ENCODE measurements around the gene SORCS2. TPM values are rescaled to one million over a fixed set of nuclear protein-coding genes. Genes with fewer than 3 reads are reported as not detected.

Gene SORCS2
- total RNA-seq, 1 experiment from 2014 or later: not detected

GRCh38 chr4:7767526-7767925 lies 575.2 kb downstream of the SORCS2 start:
- Mint-ChIP-seq H3K36me3 (ENCODE audit: insufficient read depth, unreplicated experiment) (peaks cover 47% of the 10 kb centered on the region), H3K27ac (ENCODE audit: low read depth, unreplicated experiment) (no peak overlapping the region), H3K9me3 (ENCODE audit: unreplicated experiment) (no peaks in the 10 kb centered on the region), H3K27me3 (ENCODE audit: insufficient read depth, unreplicated experiment) (no peaks in the 10 kb centered on the region), H3K4me1 (ENCODE audit: insufficient read depth, unreplicated experiment) (no peaks in the 10 kb centered on the region), H3K4me3 (ENCODE audit: unreplicated experiment) (no peak overlapping the region)
- ChIA-PET POLR2A (interaction anchor here (0.6 kb wide), 1 partner anchor 155 kb away, joined by 4 read pairs; no protein-coding TSS in a partner anchor), CTCF (interaction anchor here (1.5 kb wide), 1 partner anchor 35 kb away, joined by 6 read pairs; no protein-coding TSS in a partner anchor)
- no peak for TF ChIP-seq CTCF (IDR thresholded peaks at IDR 0.05; ENCODE audit: unreplicated experiment)
- intact Hi-C loops (cut with micrococcal nuclease): no loop called here
- BruUV-seq (replicated peaks): no TSS peak
- DNase-seq (ENCODE audit: unreplicated experiment): no peak

- Mint-ChIP-seq H3K27ac (ENCODE audit: low read depth, unreplicated experiment) (no peak overlapping the region), H3K9me3 (ENCODE audit: unreplicated experiment) (no peaks in the 10 kb centered on the region), H3K4me3 (ENCODE audit: unreplicated experiment) (no peak overlapping the region), H3K36me3 (ENCODE audit: insufficient read depth, unreplicated experiment) (peaks cover 51% of the 10 kb centered on the region), H3K27me3 (ENCODE audit: insufficient read depth, unreplicated experiment) (no peaks in the 10 kb centered on the region), H3K4me1 (ENCODE audit: insufficient read depth, unreplicated experiment) (no peaks in the 10 kb centered on the region)
- intact Hi-C loops (cut with micrococcal nuclease): no loop called here
- DNase-seq (ENCODE audit: unreplicated experiment): no peak
- POLR2A ChIA-PET: interaction anchor here (0.6 kb wide), 1 partner anchor 155 kb away, joined by 4 read pairs; no protein-coding TSS in a partner anchor
- CTCF ChIA-PET: interaction anchor here (1.5 kb wide), 1 partner anchor 35 kb away, joined by 6 read pairs; no protein-coding TSS in a partner anchor
- no TSS peak for BruUV-seq (replicated peaks)
- no peak for TF ChIP-seq CTCF (IDR thresholded peaks at IDR 0.05; ENCODE audit: unreplicated experiment)
These were observed 575.6 kb downstream of the SORCS2 start for GRCh38 chr4:7767966-7768365.

GRCh38 chr4:7768736-7769135 lies 576.4 kb downstream of the SORCS2 start:
- H3K4me3 Mint-ChIP-seq (ENCODE audit: unreplicated experiment): no peak overlapping the region
- H3K27me3 Mint-ChIP-seq (ENCODE audit: insufficient read depth, unreplicated experiment): no peaks in the 10 kb centered on the region
- H3K36me3 Mint-ChIP-seq (ENCODE audit: insufficient read depth, unreplicated experiment): peaks cover 53% of the 10 kb centered on the region
- CTCF ChIA-PET: interaction anchor here (1.4 to 1.7 kb wide), 2 partner anchors 36 to 218 kb away, joined by 4 to 9 read pairs; no protein-coding TSS in a partner anchor
- H3K9me3 Mint-ChIP-seq (ENCODE audit: unreplicated experiment): no peaks in the 10 kb centered on the region
- intact Hi-C loops (cut with micrococcal nuclease): no loop called here
- no peak for TF ChIP-seq CTCF (IDR thresholded peaks at IDR 0.05; ENCODE audit: unreplicated experiment)
- no peak for DNase-seq (ENCODE audit: unreplicated experiment)
- no peaks in the 10 kb centered on the region for H3K4me1 Mint-ChIP-seq (ENCODE audit: insufficient read depth, unreplicated experiment)
- POLR2A ChIA-PET: interaction anchor here (0.7 kb wide), 1 partner anchor 718 kb away, joined by 4 read pairs; no protein-coding TSS in a partner anchor
- H3K27ac Mint-ChIP-seq (ENCODE audit: low read depth, unreplicated experiment): no peak overlapping the region
- no TSS peak for BruUV-seq (replicated peaks)

- H3K4me3 Mint-ChIP-seq (ENCODE audit: unreplicated experiment): no peak overlapping the region
- no peaks in the 10 kb centered on the region for H3K27me3 Mint-ChIP-seq (ENCODE audit: insufficient read depth, unreplicated experiment)
- DNase-seq (ENCODE audit: unreplicated experiment): no peak
- no peaks in the 10 kb centered on the region for H3K9me3 Mint-ChIP-seq (ENCODE audit: unreplicated experiment)
- no peaks in the 10 kb centered on the region for H3K4me1 Mint-ChIP-seq (ENCODE audit: insufficient read depth, unreplicated experiment)
- ChIA-PET CTCF (interaction anchor here (0.7 to 1.7 kb wide), 5 partner anchors 8 to 218 kb away, joined by 3 to 9 read pairs (median 4); no protein-coding TSS in a partner anchor), POLR2A (no interaction called here)
- intact Hi-C loops (cut with micrococcal nuclease): no loop called here
- TF ChIP-seq CTCF (IDR thresholded peaks at IDR 0.05; ENCODE audit: unreplicated experiment): no peak
- no TSS peak for BruUV-seq (replicated peaks)
- peaks cover 45% of the 10 kb centered on the region for H3K36me3 Mint-ChIP-seq (ENCODE audit: insufficient read depth, unreplicated experiment)
- no peak overlapping the region for H3K27ac Mint-ChIP-seq (ENCODE audit: low read depth, unreplicated experiment)
These were observed 577.3 kb downstream of the SORCS2 start for GRCh38 chr4:7769396-7770223.

Data from MCF 10A (cell line).